GM23338 (cell line): ENCODE measurements around the gene HTR4.
A peak's percentile ranks its signal among the peaks of the same experiment; 100 is the strongest.

Experiments used
- CREB1 ChIP-seq: fragments of 250-450 bp; sonication (Bioruptor Pico); IDR thresholded peaks from 2 replicates; pipeline ENCODE4 v1.5.0; 2020; ENCODE audit warnings: low read depth, mild to moderate bottlenecking, moderate library complexity
- CTCF ChIP-seq, 2 experiments: fragments of 200-600 bp in 1 of 2; sonication (generic) in 1 of 2; conservative IDR thresholded peaks; 2 replicates each; pipeline versions ENCODE4 v1.5.1 to v1.6.1; 2016 to 2017; ENCODE audit warnings: antibody characterized with exemption in 2 of 2, low read depth in 2 of 2, mild to moderate bottlenecking in 2 of 2, moderate library complexity in 1 of 2
- ETS1 ChIP-seq: IDR thresholded peaks from 2 replicates; pipeline ENCODE4 v1.6.1; 2016; ENCODE audit warnings: antibody characterized with exemption
- EZH2 ChIP-seq: fragments of 200-600 bp; sonication (generic); IDR thresholded peaks from one replicate; pipeline ENCODE4 v1.8.0; 2017; ENCODE audit warnings: antibody characterized with exemption, mild to moderate bottlenecking, low read depth; ENCODE audit not compliant: unreplicated experiment
- EZH2phosphoT487 ChIP-seq: fragments of 200-600 bp; sonication (generic); IDR thresholded peaks from one replicate; pipeline ENCODE4 v1.8.1; 2018; ENCODE audit warnings: antibody characterized with exemption; ENCODE audit not compliant: unreplicated experiment
- JUNB ChIP-seq: IDR thresholded peaks from one replicate; pipeline ENCODE4 v1.6.1; 2016; ENCODE audit warnings: antibody characterized with exemption; ENCODE audit not compliant: unreplicated experiment
- POLR2AphosphoS5 ChIP-seq: IDR thresholded peaks from 2 replicates; pipeline ENCODE4 v1.6.1; 2016; ENCODE audit warnings: antibody characterized with exemption, low read depth
- REST ChIP-seq: IDR thresholded peaks from one replicate; pipeline ENCODE4 v1.6.1; 2018; ENCODE audit warnings: antibody characterized with exemption; ENCODE audit not compliant: unreplicated experiment
- STAT1 ChIP-seq: IDR thresholded peaks from one replicate; pipeline ENCODE4 v1.6.1; 2016; ENCODE audit warnings: antibody characterized with exemption; ENCODE audit not compliant: unreplicated experiment
- ZNF331 ChIP-seq: fragments of 250-450 bp; sonication (Bioruptor Pico); IDR thresholded peaks from 2 replicates; pipeline ENCODE4 v1.5.0; 2020; ENCODE audit warnings: low read depth, mild to moderate bottlenecking, moderate library complexity
- ZNF462 ChIP-seq: fragments of 250-450 bp; sonication (Bioruptor Pico); IDR thresholded peaks from 2 replicates; pipeline ENCODE4 v1.5.0; 2020; ENCODE audit warnings: mild to moderate bottlenecking, moderate library complexity

- TF ChIP-seq POLR2AphosphoS5 (no peak), JUNB (no peak), CTCF (conservative IDR thresholded peaks at IDR 0.05; ENCODE audit: low read depth in 2 of 2) (peak; percentile 77 to 89), REST (no peak), EZH2 (no peak), CREB1 (CRISPR knock-in tag) (no peak), ZNF462 (no peak), EZH2phosphoT487 (no peak), ETS1 (no peak), STAT1 (no peak), ZNF331 (CRISPR knock-in tag) (no peak)
These were observed 210.3 kb downstream of the HTR4 start for GRCh38 chr5:148443998-148444397.
